Stimulated activated naive CD8-positive, alpha-beta T cell treated with anti-CD3 and anti-CD28 coated beads, Interleukin-15, Interleukin-2, amounts not matched to agents 100 U/mL and 50 U/mL, for 24 hours (primary cell): Measurements from ENCODE around the gene NTM.

ENCODE experiments used
- ATAC-seq: fragments of 150-1000 bp; cut with Tn5 transposase; one replicate; pipeline ENCODE4 v1.10.0; 2021
- DNase-seq: peaks from one replicate; pipeline ENCODE4 v3.0.0; 2021

NTM gene

DNA sequence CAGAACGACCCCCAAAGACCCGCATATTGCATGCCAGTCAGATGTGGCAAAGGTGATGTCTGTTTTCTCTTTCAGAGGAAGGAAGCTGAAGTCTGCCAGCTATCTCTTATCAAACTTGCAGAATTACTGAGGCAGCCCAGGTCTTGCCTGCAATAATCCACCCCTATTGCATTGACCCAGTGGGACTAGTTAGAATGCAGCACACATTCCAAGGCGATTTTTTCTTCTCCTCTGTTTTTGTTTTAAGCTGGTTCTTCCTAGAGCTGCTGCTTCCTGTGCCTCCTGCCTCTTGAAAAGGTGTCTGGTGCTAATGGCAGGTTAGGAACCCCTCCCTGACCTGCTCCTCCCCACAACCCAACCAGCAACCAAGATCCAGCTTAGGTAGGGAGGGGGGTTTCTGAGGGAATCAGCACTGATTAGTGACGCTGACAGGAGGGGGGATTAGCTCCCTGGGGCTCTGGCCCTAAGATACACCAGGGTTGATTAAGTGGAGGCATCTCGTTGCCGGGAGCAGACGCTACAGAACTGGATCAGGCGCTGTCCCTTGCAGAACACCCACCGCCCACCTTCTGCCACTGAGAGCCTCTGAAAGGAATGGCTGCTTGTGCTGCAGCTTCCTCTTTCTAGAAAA, 2.8 kb downstream of the NTM start:
- no peak for ATAC-seq
- no peak for DNase-seq

GRCh38 chr11:131373756-131374155, 3.3 kb downstream of the NTM start:
- DNase-seq (no peak), ATAC-seq (no peak)

GRCh38 chr11:131375421-131375820, 5.0 kb downstream of the NTM start:
- DNase-seq = no peak
- ATAC-seq = no peak

- DNase-seq (no peak), ATAC-seq (no peak)
Observed at GRCh38 chr11:131375915-131376314, 5.5 kb downstream of the NTM start.

- no peak for ATAC-seq
Observed at GRCh38 chr11:131378931-131379330, 8.5 kb downstream of the NTM start.

DNA sequence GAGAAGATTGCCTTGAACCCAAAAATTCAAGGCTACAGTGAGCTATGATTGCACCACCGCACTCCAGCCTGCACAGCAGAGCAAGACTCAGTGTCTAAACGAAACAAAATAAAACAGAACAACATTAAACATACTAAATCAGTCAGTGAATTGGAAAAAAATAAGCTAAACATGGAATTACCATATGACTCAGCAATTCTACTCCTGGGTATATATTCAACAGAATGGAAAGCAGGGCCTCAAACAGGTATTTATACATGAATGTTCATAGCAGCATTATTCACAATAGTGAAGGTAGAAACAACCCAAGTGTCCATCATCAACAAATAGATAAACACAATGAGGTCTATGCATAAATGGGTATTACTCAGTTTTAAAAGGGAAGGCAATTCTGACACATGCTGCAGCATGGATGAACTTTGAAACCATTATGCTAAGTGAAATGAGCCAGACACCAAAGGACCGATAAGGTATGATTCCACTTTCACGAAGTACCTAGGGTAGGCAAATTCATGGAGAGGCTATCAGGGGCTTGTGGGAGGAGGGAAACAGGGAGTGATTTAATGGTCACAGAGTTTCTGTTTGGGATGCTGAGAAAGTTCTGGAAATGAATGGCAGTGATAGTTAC, 15.5 kb downstream of the NTM start:
- no peak for ATAC-seq

More at GRCh38 chr11:131378931-131379330, 8.5 kb downstream of the NTM start:
- DNase-seq = no peak

GRCh38 chr11:131386408-131386807, 16.0 kb downstream of the NTM start:
- no peak for DNase-seq
- no peak for ATAC-seq

More for the DNA sequence above, 15.5 kb downstream of the NTM start:
- DNase-seq = no peak

GRCh38 chr11:131388030-131388429, 17.6 kb downstream of the NTM start:
- DNase-seq (no peak), ATAC-seq (no peak)

DNA sequence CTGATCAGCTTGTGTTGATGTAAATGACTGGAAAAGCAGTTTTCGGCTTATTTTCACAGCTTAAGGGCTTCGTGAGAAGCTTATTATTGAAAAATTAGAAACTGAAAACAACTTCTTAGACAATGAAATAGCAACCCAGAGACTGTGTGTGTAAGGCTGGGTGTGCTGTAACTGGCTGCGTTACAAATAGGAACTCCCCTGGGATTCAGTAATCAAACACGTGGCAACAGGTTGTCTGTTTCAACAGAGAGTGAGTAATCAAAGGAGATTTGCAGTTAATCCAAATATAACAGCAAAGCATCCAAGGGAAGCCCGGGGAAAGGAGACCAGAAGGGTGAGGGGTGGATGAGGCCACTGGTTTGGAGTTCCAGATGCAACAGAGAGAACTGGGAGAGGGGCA, 19.2 kb downstream of the NTM start:
- ATAC-seq = no peak
- DNase-seq = no peak

DNA sequence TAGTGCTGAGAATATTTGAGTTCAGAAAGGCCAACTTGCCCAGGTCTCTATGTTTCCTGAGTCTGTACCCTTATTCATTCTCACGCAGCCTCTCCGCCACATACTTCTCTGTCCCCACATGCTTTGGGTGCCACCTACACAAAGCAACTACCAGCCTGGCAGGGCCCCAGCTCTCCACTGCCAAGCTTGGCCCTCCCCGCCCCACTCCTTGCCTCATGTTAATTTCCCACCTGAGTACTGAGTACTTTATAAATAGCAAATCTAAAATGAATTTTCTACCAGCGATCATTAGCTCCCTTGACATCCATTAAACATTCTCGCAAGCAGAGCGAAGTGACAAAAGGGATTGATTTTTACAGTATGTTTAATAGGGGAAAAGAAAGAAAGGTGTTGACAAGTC, 20.8 kb downstream of the NTM start:
- ATAC-seq (no peak), DNase-seq (no peak)

GRCh38 chr11:131392528-131393255, 22.3 kb downstream of the NTM start:
- ATAC-seq (no peak), DNase-seq (no peak)

GRCh38 chr11:131393691-131394090, 23.3 kb downstream of the NTM start:
- DNase-seq = no peak
- no peak for ATAC-seq

- ATAC-seq = no peak
- no peak for DNase-seq
Observed at GRCh38 chr11:131397675-131398074, 27.3 kb downstream of the NTM start.

DNA sequence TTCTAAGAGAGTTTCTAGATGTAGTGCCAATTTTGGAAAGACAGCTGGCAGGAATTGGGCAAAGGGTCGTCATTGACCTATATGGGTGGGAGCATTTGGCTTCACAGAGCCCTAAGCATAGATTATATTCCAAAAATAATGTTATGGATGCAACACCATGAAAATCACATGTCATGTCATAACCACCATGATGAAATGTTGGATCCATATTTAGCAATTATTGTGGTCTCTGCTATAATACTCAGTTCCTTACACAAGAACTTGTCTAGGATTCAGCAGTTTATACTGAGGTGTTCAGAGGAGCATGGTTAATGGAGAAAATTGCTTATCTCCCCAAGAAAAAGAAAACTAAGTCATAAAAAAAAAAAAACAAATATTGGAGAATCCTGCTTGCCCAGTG, 31.6 kb downstream of the NTM start:
- DNase-seq = no peak
- ATAC-seq = no peak

DNA sequence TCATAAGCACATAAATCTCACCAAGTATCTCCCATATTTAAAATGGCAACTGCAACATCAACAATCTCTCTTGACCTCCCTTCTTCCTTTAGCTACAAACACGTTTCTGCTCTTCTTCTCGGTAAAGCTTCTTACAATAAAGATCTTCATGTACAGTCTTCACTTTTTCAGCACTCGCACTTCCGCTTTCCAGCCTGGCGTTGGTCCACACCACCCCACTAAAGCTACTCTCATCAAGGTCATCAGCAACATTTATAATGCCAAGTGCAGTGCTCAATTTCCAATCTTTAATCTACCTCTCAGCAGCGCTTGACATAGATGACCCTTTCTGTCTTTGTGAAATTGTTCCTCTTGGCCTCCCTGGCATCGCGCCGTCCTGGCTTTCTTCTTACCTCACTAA, 33.6 kb downstream of the NTM start:
- DNase-seq (no peak), ATAC-seq (no peak)

DNA sequence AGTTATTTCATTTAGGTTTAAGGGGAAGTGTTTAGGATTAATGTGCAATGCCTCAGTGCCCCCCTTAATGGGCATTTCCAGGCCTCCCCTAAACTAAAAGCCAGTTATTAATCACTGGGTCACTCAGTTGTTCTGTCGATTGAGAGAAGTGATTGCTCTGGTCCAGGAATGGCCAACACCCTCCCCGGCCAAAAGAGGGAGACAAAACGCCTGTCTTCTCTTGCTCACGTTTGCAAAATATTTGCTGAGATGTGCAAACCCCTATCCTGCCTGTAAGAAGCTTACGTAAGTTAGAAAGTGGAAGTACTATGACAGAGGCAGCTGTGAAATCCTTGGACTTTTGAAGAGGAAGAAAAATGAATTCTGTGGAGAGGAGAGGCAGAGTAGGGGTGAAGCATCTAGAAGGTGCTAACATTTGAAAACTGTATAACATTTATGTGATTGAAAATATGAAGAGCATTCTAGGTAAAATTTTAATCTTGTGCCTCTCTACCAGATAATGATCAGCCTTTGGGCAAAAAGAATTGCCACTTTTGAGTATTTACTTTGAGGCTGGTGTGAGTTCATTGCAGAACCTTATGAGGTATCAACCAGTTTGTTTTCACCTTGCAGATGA, 37.7 kb downstream of the NTM start:
- ATAC-seq (no peak), DNase-seq (no peak)

DNA sequence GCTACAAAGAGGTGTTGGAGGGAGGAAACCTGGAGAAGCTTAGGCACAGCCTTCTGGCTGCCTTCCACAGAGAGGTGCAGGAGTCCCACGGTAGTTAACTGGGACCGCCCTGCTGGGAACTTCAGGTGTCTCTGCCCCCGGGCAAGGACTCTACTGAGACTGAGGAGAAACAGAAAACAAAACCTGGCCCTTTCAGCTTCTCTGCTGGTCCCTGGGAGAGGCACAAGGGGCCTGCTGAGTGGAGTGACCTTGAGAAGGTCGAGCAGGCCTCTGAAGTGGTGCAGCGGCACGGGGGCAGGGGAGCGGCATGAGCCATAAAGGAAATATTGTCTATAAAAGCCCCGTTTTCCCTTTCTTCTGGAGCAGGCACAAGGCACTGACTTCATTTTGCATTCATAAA, 38.9 kb downstream of the NTM start:
- ATAC-seq (no peak), DNase-seq (no peak)

- DNase-seq (no peak), ATAC-seq (no peak)
Observed at GRCh38 chr11:131411636-131412035, 41.2 kb downstream of the NTM start.

GRCh38 chr11:131412061-131412460, 41.6 kb downstream of the NTM start:
- no peak for ATAC-seq

DNA sequence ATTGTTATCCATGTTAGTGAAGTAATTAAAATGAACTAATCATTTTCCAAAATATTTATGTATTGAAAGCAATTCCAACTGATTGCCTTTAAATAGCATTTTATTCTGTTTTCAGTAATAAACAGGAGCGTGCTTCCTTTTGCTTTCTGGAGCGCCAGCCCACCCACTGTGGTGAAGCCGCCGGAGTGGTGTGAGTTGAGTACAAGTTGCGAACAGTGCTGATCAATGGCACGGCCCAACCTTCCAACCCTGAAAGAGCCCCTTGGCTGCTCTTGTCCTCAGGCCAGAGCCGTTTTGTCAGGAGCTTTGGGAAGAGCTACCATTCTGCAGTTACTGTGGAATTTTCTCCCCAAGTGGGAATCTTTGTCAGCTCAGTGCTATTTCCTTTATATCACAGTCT, 42.8 kb downstream of the NTM start:
- DNase-seq = no peak
- no peak for ATAC-seq

More at GRCh38 chr11:131412061-131412460, 41.6 kb downstream of the NTM start:
- DNase-seq = no peak

GRCh38 chr11:131418189-131418588, 47.8 kb downstream of the NTM start:
- ATAC-seq = no peak
- no peak for DNase-seq

DNA sequence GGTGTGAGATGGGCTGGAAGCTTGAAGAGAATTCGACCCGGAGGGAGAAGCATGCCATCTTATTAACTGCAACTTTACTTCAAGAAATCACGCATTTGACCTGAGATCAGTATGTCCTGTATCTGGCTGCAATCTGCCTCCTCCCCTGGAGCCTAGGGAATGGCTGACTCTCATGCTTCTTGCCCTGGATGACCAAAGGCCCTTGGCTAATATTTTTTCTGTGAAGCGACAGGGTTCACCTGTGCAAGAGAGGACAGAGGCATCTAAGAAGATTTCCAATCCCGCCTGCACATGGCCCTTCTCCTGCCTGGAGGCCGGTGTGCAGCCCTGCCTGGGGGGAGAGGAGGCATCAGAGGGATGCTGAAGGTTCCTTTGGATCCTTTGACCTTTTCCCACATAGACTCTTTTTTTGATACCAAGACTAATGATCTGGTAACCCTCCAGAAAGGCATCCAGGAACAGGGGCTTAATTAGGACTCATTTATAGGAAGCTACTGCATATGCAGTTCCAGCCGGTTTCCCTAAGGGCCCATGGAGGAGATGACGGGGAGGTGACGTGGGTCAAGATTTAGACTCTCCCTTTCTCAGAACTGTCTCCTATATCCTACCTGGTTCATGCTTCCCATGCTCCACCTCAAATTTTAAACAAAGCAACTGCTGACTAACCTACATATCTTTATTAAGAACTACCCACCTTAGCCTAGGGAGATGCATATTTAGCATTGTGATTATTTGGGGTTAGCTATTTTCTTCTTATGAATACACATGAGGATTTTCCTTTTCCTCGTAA, 50.8 kb downstream of the NTM start:
- ATAC-seq = no peak

More for the DNA sequence above, 50.8 kb downstream of the NTM start:
- DNase-seq = no peak
